Measurements from ENCODE around the gene AGAP1. TPM values are rescaled to one million over a fixed set of nuclear protein-coding genes. Genes with fewer than 3 reads are reported as not detected.

Gene AGAP1
- total RNA-seq, 2 experiments from 2014 or later, result not detected

GRCh38 chr2:235833971-235834620 lies 340.3 kb downstream of the AGAP1 start:
- Histone ChIP-seq H3K4me3 (ENCODE audit: low read depth, low read length, poor library complexity, severe bottlenecking) (no peak overlapping the region), H3K9me2 (ENCODE audit: insufficient read depth, low read length) (no peaks in the 10 kb centered on the region), H3K4me1 (ENCODE audit: insufficient read depth, low read length, poor library complexity, severe bottlenecking) (no peaks in the 10 kb centered on the region), H3K79me2 (ENCODE audit: insufficient read depth, low read depth, low read length) (no peaks in the 10 kb centered on the region), H3K27ac (ENCODE audit: low read depth, low read length, poor library complexity, severe bottlenecking) (no peak overlapping the region), H4K20me1 (ENCODE audit: insufficient read depth, low read length) (no peaks in the 10 kb centered on the region), H3K9me3 (ENCODE audit: low read length) (no peaks in the 10 kb centered on the region), H3K4me2 (ENCODE audit: low read length) (no peak overlapping the region), H2AFZ (ENCODE audit: low read length) (no peak overlapping the region), H3K36me3 (ENCODE audit: insufficient read depth, low read length) (no peaks in the 10 kb centered on the region)
- intact Hi-C loops (cut with micrococcal nuclease; ENCODE audit: unreplicated experiment), result no loop called here
- ChIA-PET CTCF (ENCODE audit: unreplicated experiment) (no interaction called here), POLR2A (no interaction called here)
- no peak for TF ChIP-seq CTCF (conservative IDR thresholded peaks at IDR 0.05; ENCODE audit: low read length)
- TF ChIP-seq EZH2phosphoT487 (IDR thresholded peaks at IDR 0.05; ENCODE audit: borderline replicate concordance, low read depth, low read length), result no peak
- no TSS peak for BruUV-seq (replicated peaks)
- DNase-seq (ENCODE audit: low spot score), result no peak

- Histone ChIP-seq H4K20me1 (ENCODE audit: insufficient read depth, low read length) (no peaks in the 10 kb centered on the region), H3K36me3 (ENCODE audit: insufficient read depth, low read length) (no peaks in the 10 kb centered on the region), H3K9me3 (ENCODE audit: low read length) (no peaks in the 10 kb centered on the region), H3K79me2 (ENCODE audit: insufficient read depth, low read depth, low read length) (no peaks in the 10 kb centered on the region), H3K9me2 (ENCODE audit: insufficient read depth, low read length) (no peaks in the 10 kb centered on the region), H3K4me2 (ENCODE audit: low read length) (no peak overlapping the region), H3K27ac (ENCODE audit: low read depth, low read length, poor library complexity, severe bottlenecking) (no peak overlapping the region), H3K4me1 (ENCODE audit: insufficient read depth, low read length, poor library complexity, severe bottlenecking) (no peaks in the 10 kb centered on the region), H3K4me3 (ENCODE audit: low read depth, low read length, poor library complexity, severe bottlenecking) (no peak overlapping the region), H2AFZ (ENCODE audit: low read length) (no peak overlapping the region)
- DNase-seq (ENCODE audit: low spot score), result no peak
- no TSS peak for BruUV-seq (replicated peaks)
- ChIA-PET POLR2A (no interaction called here), CTCF (ENCODE audit: unreplicated experiment) (no interaction called here)
- no peak for TF ChIP-seq CTCF (conservative IDR thresholded peaks at IDR 0.05; ENCODE audit: low read length)
- no peak for TF ChIP-seq EZH2phosphoT487 (IDR thresholded peaks at IDR 0.05; ENCODE audit: borderline replicate concordance, low read depth, low read length)
- intact Hi-C loops (cut with micrococcal nuclease; ENCODE audit: unreplicated experiment), result no loop called here
These were observed 340.9 kb downstream of the AGAP1 start for GRCh38 chr2:235834781-235835180.

GRCh38 chr2:235835810-235836209 lies 342.0 kb downstream of the AGAP1 start:
- no peak for DNase-seq (ENCODE audit: low spot score)
- H3K79me2 ChIP-seq (ENCODE audit: insufficient read depth, low read depth, low read length), result no peaks in the 10 kb centered on the region
- H3K9me2 ChIP-seq (ENCODE audit: insufficient read depth, low read length), result no peaks in the 10 kb centered on the region
- TF ChIP-seq EZH2phosphoT487 (IDR thresholded peaks at IDR 0.05; ENCODE audit: borderline replicate concordance, low read depth, low read length) (no peak), CTCF (conservative IDR thresholded peaks at IDR 0.05; ENCODE audit: low read length) (no peak)
- no peaks in the 10 kb centered on the region for H4K20me1 ChIP-seq (ENCODE audit: insufficient read depth, low read length)
- no peak overlapping the region for H3K27ac ChIP-seq (ENCODE audit: low read depth, low read length, poor library complexity, severe bottlenecking)
- ChIA-PET CTCF (ENCODE audit: unreplicated experiment) (no interaction called here), POLR2A (no interaction called here)
- no peaks in the 10 kb centered on the region for H3K4me1 ChIP-seq (ENCODE audit: insufficient read depth, low read length, poor library complexity, severe bottlenecking)
- intact Hi-C loops (cut with micrococcal nuclease; ENCODE audit: unreplicated experiment), result no loop called here
- H3K36me3 ChIP-seq (ENCODE audit: insufficient read depth, low read length), result no peaks in the 10 kb centered on the region
- no TSS peak for BruUV-seq (replicated peaks)
- no peak overlapping the region for H2AFZ ChIP-seq (ENCODE audit: low read length)
- no peak overlapping the region for H3K4me2 ChIP-seq (ENCODE audit: low read length)
- no peak overlapping the region for H3K4me3 ChIP-seq (ENCODE audit: low read depth, low read length, poor library complexity, severe bottlenecking)
- no peaks in the 10 kb centered on the region for H3K9me3 ChIP-seq (ENCODE audit: low read length)

Measured in OCI-LY7 (cell line).